ENCODE measurements around the gene PAPSS2.

The PAPSS2 gene

DNA sequence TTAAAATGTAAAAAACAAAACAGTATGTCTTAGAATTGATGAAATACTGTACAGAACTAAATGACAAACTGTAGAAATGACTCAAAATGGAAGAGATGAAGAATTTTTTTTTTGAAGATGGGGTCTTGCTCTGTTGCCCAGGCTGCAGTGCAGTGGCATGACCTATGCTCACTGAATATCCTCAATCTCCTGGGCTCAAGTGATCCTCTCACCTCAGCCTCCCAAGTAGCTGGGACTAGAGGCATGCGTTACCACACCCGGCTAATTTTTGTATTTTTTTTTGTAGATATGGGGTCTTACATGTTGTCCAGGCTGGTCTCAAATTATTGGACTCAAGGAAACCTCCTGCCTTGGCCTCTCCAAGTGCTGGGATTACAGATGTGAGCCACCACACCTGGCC is 121.9 kb downstream of the PAPSS2 start:
- no peak overlapping the region for H3K9ac ChIP-seq (ENCODE audit: low read depth, low read length)
- no peaks in the 10 kb centered on the region for H3K27me3 ChIP-seq (ENCODE audit: insufficient read depth, low read length)
- H3K4me1 ChIP-seq (ENCODE audit: insufficient read depth, low read length), result no peaks in the 10 kb centered on the region
- no peak overlapping the region for H3K4me3 ChIP-seq (ENCODE audit: low read length)
- no peaks in the 10 kb centered on the region for H3K9me3 ChIP-seq (ENCODE audit: insufficient read depth, low read depth, low read length)
- H3K27ac ChIP-seq (ENCODE audit: low read length), result no peak overlapping the region
- H3K36me3 ChIP-seq (ENCODE audit: insufficient read depth, low read depth, low read length), result peaks cover 63% of the 10 kb centered on the region

DNA sequence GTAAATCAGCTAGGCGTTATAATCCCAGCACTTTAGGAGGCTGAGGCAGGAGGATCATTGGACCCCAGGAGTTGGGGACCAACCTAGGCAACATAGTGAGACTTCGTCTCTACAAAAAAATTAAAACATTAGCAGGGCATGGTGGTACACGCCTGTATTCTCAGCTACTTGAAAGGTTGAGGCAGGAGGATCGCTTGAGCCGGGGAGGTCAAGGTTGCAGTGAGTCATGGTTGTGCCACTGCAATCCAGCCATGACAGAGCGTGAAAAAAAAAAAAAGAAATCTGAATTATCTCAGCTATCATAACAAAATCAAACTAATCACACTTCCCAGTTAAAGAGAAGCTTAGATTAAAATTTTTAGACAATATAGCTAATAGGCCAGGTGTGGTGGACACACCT is 123.0 kb downstream of the PAPSS2 start:
- no peak overlapping the region for H3K9ac ChIP-seq (ENCODE audit: low read depth, low read length)
- no peak overlapping the region for H3K4me3 ChIP-seq (ENCODE audit: low read length)
- no peaks in the 10 kb centered on the region for H3K4me1 ChIP-seq (ENCODE audit: insufficient read depth, low read length)
- no peaks in the 10 kb centered on the region for H3K27me3 ChIP-seq (ENCODE audit: insufficient read depth, low read length)
- H3K36me3 ChIP-seq (ENCODE audit: insufficient read depth, low read depth, low read length), result peaks cover 61% of the 10 kb centered on the region
- no peaks in the 10 kb centered on the region for H3K9me3 ChIP-seq (ENCODE audit: insufficient read depth, low read depth, low read length)
- H3K27ac ChIP-seq (ENCODE audit: low read length), result no peak overlapping the region

DNA sequence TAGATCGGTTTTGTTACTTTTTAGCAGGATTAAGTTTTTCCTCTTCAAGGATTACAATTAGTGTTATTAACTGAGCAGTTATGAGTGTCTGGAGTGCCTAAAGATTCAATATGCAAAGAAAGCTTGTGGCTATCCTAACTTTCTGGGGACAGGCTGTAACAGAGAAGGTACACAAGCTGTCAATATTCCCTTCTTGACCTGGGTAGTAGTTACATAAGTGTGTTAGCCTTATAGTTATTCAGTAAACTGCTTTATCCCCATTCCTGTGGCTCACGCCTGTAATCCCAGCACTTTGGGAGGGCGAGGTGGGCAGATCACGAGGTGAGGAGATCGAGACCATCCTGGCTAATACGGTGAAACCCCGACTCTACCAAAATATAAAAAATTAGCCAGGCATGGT is 126.7 kb downstream of the PAPSS2 start:
- Histone ChIP-seq H3K4me3 (ENCODE audit: low read length) (no peak overlapping the region), H3K27me3 (ENCODE audit: insufficient read depth, low read length) (no peaks in the 10 kb centered on the region), H3K36me3 (ENCODE audit: insufficient read depth, low read depth, low read length) (peaks cover 66% of the 10 kb centered on the region), H3K9ac (ENCODE audit: low read depth, low read length) (no peak overlapping the region), H3K9me3 (ENCODE audit: insufficient read depth, low read depth, low read length) (no peaks in the 10 kb centered on the region), H3K27ac (ENCODE audit: low read length) (no peak overlapping the region), H3K4me1 (ENCODE audit: insufficient read depth, low read length) (no peaks in the 10 kb centered on the region)

DNA sequence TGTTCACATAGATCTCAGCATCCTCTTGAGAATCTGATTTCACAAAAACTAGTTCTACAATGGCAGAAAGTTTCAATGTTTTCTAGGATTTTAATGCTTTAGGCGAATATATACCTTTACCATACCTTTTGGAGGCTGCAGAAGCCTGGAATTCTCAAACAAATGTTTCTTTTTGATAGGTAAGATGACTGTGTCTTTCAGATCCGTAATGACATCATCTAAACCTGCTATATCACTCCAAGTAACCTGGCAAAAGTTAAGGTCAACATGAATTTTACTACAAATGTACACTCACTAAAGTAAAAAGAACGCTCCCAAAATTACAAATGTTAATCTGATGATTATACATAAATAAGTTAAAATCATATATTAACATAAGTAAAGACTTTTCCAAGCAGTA is 130.5 kb downstream of the PAPSS2 start:
- Histone ChIP-seq H3K27me3 (ENCODE audit: insufficient read depth, low read length) (no peaks in the 10 kb centered on the region), H3K9ac (ENCODE audit: low read depth, low read length) (no peak overlapping the region), H3K27ac (ENCODE audit: low read length) (no peak overlapping the region), H3K4me3 (ENCODE audit: low read length) (no peak overlapping the region), H3K4me1 (ENCODE audit: insufficient read depth, low read length) (peaks cover 11% of the 10 kb centered on the region; the same call in 1 of the 2 replicates), H3K36me3 (ENCODE audit: insufficient read depth, low read depth, low read length) (peaks cover 57% of the 10 kb centered on the region), H3K9me3 (ENCODE audit: insufficient read depth, low read depth, low read length) (no peaks in the 10 kb centered on the region)

DNA sequence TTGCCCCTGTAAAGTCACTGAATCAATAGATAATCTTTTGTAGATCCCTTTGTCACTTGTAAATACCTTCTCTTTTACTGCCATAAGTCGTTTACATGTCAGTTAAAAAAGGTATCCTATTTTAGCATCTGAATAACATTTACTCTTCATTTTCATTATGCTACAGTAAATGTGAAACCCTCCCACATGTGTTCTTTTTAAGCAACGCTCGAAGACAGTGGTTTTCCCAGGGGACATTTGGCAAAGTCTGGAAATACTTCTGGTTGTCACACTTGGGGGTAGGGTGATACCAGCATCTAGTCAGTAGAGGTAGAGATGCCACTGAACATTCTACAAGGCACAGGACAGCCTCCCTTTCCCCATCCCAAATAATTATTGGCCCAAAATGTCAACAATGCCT is 134.6 kb downstream of the PAPSS2 start:
- H3K9ac ChIP-seq (ENCODE audit: low read depth, low read length), result no peak overlapping the region
- peaks cover 12% of the 10 kb centered on the region; the same call in 1 of the 2 replicates for H3K4me1 ChIP-seq (ENCODE audit: insufficient read depth, low read length)
- H3K27ac ChIP-seq (ENCODE audit: low read length), result no peak overlapping the region
- peaks cover 60% of the 10 kb centered on the region for H3K36me3 ChIP-seq (ENCODE audit: insufficient read depth, low read depth, low read length)
- H3K4me3 ChIP-seq (ENCODE audit: low read length), result no peak overlapping the region
- H3K9me3 ChIP-seq (ENCODE audit: insufficient read depth, low read depth, low read length), result peaks cover 4% of the 10 kb centered on the region; the same call in 1 of the 2 replicates
- H3K27me3 ChIP-seq (ENCODE audit: insufficient read depth, low read length), result no peaks in the 10 kb centered on the region
